GM19239 (cell line): Measurements from ENCODE around the gene TMEM208.
A peak's percentile ranks its signal among the peaks of the same experiment; 100 is the strongest.

ENCODE experiments used
- DNase-seq: peaks from one replicate; pipeline ENCODE4 v3.0.0; 2011; ENCODE audit warnings: low spot score; ENCODE audit not compliant: insufficient read length
- FAIRE-seq: peaks from 2 replicates; lab custom pipeline; 2011; peaks lifted over from hg19 to GRCh38; lab: Jason Lieb, UNC

Gene TMEM208

GRCh38 chr16:67207249-67208091, 19.5 kb upstream of the TMEM208 start:
- DNase-seq (no peak), FAIRE-seq (no peak)

GRCh38 chr16:67208154-67208896, 18.6 kb upstream of the TMEM208 start:
- FAIRE-seq (no peak), DNase-seq (no peak)

- FAIRE-seq = no peak
- DNase-seq = no peak
These were observed 17.4 kb upstream of the TMEM208 start for GRCh38 chr16:67209565-67209964.

- DNase-seq (no peak), FAIRE-seq (no peak)
These were observed 16.6 kb upstream of the TMEM208 start for GRCh38 chr16:67210069-67210937.

GRCh38 chr16:67211674-67212073, 15.3 kb upstream of the TMEM208 start:
- DNase-seq = no peak
- FAIRE-seq = no peak

- DNase-seq (no peak), FAIRE-seq (no peak)
These were observed 14.2 kb upstream of the TMEM208 start for GRCh38 chr16:67212766-67213165.

GRCh38 chr16:67213197-67214019, 13.5 kb upstream of the TMEM208 start:
- FAIRE-seq = no peak
- DNase-seq = no peak

GRCh38 chr16:67215706-67216105, 11.2 kb upstream of the TMEM208 start:
- no peak for FAIRE-seq

GRCh38 chr16:67216612-67217490, 10.1 kb upstream of the TMEM208 start:
- DNase-seq = no peak
- no peak for FAIRE-seq

More at GRCh38 chr16:67215706-67216105, 11.2 kb upstream of the TMEM208 start:
- DNase-seq = no peak

- DNase-seq = no peak
- FAIRE-seq = no peak
These were observed 2.9 kb upstream of the TMEM208 start for GRCh38 chr16:67223992-67224391.

- FAIRE-seq (peak; percentile 26), DNase-seq (no peak)
These were observed 581 bp upstream of the TMEM208 start for GRCh38 chr16:67226295-67226803.

GRCh38 chr16:67227567-67227921, 614 bp downstream of the TMEM208 start:
- FAIRE-seq (no peak), DNase-seq (no peak)

GRCh38 chr16:67228034-67228785, 1.3 kb downstream of the TMEM208 start:
- FAIRE-seq = no peak

GRCh38 chr16:67228905-67229304, 2.0 kb downstream of the TMEM208 start:
- FAIRE-seq (no peak), DNase-seq (no peak)

More at GRCh38 chr16:67228034-67228785, 1.3 kb downstream of the TMEM208 start:
- DNase-seq = no peak

GRCh38 chr16:67229906-67230808, 3.2 kb downstream of the TMEM208 start:
- no peak for FAIRE-seq
- no peak for DNase-seq

GRCh38 chr16:67230809-67231660, 4.1 kb downstream of the TMEM208 start:
- FAIRE-seq (no peak), DNase-seq (no peak)
